HG03439 (cell line): ENCODE data around the gene RAB22A.

ENCODE experiments used
- ATAC-seq: cut with Tn5 transposase; IDR thresholded peaks from one replicate; pipeline ENCODE4 v1.9.1; 2021; ENCODE audit warnings: mild to moderate bottlenecking, moderate library complexity; ENCODE audit not compliant: unreplicated experiment

Gene RAB22A

DNA sequence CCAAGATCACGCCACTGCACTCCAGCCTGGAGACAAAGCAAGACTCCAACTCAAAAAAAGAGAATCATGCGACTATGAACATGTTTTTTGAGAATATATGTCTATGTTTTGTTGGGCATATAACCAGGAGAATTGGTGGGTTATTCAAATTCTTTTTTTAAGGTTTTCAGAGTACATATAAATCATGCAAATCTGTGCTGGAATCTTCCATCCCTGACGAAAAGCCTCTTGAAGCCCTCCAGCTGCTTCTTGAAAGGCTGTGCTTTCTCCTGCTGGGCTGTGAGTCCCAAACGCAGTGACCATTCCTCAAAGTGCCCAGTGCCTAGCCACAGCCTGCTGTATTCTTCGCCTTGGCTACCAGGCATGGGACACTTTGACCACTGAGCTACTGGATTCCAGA is 9.2 kb upstream of the RAB22A start:
- no peak for ATAC-seq

DNA sequence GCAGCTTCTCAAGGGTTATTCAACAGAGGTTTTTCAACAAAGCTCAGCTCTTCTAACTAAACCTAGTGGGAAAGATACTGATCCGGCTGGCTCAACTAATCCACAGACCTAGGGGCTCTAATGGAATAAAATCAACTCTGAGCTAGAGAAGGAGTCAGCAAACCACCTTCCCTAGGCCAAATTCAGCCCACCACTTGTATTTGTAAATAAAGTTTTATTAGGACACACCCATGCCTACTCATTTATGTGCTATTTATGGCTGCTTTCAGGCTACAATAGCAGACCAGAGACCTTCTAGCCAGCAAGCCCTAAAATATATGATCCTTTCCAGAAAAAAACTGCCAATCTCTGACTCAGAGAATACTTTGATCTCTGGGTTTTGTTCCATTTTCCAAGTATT is 6.0 kb upstream of the RAB22A start:
- ATAC-seq, result no peak

DNA sequence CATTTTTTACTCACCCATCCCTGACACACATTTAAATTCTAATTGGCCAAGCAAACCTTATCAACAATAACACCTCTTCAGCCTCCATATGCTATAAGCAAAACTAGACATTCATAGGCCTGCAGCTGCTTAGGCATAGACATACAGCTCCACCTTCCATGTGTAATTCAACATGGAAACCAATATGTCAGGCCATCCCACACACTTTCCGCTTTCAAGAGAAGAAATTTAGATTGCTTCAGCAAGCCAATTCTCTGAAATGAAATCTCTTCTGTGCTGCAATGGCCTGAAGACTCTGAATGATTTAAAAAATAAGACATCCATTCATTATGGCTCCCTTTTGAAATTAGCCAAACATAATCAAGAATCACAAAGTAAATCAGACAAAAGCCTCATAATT is 4.5 kb upstream of the RAB22A start:
- ATAC-seq, result no peak

DNA sequence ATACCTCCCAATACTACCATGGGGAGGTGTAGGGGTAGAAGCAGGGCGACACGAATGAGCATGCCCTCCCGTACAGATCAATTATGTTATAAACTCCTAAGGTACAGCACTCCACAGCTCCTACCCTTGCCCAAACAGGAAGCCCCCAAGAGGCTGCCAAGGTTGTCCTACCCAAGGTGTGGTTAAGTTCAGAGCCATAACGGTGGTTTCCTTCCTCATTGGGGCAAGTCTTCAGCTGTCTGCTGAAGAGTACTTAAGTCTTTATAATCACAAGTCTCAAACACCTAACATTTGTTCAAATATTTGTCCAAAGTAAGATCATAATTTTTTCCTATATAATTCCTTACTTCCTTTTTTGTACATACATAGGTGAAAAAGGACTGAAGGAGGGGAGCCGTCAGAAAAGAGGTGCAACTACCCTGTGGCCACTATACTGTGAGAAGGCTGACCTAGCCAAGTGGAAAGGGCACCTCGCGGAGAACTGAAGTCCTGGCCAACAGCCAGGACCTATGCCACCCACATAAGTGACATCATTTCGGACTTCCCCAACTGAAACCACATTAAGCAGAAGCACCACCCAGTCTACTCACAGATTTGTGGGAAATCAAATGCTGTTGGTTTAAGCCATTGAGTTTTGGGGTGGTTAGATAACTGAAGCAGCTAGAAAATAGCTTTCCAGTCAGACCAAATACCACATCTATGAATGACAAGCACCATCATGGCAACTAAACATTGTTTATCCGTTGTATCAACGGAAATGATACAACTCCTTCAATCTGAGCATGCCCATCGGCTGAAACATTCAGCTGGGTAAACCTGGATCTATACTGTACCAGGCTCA is 2.9 kb upstream of the RAB22A start:
- peak; percentile 31 for ATAC-seq

DNA sequence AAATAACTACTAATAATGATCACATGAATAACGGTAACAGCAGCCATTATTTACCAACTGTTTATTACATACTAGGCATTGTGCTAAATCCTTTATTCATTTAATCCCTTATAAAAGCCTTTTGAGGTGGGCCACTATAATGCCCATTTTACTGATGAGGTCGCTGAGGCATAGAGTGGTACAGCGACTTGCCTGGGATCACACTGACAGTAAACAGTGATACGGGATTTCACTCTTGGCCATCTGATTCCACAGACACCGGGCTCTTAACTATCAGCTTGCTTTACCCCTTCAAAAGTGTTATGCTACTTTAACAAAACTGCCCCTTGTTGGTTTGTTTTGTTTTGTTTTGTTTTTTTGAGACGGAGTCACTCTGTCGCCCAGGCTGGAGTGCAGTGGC is 2.2 kb upstream of the RAB22A start:
- ATAC-seq, result no peak

DNA sequence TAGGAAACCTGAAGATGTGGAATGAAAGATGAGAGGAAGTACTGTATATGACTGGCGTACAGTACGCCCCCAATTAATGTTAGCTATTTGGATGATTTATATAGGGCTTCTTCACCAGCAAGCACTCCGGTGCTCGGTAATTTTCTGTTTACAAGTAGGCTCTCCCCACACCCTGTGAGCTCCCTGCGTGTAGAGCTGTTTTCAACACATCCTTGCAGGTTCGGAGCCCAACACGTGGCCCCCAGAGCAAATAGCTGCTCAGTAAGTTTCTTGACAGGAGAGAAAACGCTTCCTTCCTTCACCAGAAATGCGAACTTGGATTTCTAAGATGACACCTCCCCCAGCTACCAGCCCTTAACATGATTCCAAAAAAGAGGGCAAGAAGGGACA is 1.2 kb upstream of the RAB22A start:
- ATAC-seq, result no peak

DNA sequence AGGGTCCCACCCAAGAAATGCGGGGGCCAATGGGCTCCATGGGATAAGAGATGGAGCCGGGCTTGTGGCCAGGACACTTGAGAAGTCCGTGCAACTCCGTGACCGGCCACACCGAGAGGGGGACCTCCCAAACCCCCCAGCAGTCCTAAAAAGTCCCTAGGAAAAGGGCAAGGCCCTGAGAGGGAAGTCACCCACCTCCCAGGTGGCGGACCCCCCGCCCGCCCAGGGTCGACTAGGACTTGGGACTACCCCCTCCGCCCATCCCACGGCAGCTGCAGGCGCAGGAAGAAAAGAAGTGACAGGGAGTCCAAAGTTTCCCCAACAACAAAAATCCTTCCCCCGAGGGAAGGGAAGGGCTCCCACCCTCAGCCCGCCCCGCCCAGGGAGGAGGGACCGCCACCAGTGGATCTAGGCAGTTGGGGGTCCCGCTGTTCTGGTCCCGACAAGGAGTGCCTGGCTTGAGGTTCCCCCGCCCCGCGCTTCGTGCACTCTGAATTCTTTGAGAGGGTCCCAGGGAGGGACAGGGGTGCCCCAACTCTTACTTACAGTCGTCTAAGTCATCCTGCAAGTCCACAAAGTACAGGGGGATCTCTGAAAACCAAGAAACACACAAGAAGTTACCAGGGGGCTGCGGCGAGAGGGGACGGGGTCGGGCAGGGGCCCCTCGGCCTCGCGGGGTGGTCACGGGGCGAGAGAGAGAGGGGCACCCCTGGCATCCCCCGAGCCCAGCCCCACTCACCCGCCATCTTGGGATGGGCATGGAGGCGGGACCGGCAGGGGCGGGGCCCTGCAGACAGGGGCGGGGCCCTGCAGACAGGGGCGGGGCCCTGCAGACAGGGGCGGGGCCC is 611 bp upstream of the RAB22A start:
- ATAC-seq, result peak; percentile 53

DNA sequence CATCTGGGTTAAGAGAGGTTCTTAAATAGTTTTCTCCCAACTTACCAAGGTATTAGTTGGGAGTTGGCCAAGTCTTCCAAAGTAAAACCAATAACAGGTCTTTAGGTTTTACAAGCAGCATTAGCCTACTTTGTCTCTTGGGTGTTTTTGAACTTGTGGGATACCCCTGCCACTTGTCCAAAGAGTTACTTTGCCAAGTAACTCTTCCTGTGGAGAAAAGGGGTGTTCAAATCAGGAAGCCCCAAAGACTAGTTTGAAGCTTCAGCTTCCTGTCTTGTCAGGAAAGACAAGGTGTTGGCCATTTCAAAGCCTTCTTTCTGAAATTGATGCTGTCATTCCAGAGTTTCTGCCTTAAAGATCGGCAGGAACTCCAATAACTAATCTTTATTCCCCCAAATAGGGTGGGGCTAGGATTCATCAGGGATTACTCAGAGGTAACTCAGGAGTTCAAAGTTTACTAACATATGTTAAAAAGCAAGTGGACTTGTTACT is 822 bp downstream of the RAB22A start:
- no peak for ATAC-seq

DNA sequence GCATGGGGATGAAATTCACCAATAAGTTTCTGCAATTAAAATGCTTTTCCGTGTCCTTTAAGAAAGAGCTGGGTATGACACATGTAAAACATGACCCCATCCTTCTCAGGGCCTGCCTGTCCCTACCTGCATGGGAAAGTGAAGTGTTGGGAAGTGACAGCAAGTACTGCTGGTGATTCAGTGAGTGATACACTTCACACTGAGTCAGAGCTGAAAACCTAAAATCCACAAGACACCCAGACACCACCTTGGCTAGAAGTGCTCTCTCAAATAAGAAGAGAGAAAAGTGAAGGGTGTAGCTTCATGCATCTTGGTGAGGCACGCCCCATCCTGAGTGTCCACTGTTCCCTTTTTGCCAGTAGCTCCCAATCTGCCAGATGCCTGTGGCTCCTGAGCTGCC is 3.3 kb downstream of the RAB22A start:
- ATAC-seq, result no peak

DNA sequence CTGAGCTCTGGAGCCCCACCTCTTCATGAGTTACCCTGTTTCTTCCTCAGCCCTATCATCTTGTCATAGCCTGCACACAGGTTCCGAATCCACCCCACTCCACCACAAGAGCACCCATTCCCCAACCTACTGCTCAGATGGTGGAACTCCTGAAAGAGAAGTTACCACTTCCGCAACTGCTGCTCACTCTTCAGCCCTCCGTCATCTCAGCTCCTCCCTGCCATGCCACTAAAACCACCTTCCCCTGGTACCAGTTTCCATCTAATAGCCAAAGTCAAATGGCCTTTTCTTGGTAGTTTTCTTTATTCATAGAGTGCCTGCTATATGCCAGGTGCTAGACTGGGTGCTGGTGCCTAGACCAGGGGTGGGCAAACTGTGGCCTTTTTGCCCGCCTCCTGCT is 3.9 kb downstream of the RAB22A start:
- no peak for ATAC-seq

DNA sequence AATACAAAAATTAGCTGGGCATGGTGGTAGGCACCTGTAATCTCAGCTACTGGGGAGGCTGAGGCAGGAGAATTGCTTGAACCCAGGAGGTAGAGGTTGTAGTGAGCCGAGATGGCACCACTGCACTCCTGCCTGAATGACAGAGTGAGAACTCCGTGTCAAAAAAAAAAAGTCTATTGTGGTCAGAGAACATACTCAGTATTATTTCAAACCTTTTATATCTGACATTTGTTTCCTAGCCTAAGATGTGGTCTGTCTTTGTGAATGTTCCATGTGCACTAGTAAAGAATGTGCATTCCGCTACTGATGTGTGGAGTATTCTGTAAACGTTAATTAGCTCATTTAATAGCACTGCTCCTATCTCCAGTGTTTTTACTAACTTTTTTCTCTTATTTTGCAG is 11.7 kb downstream of the RAB22A start:
- ATAC-seq, result no peak

DNA sequence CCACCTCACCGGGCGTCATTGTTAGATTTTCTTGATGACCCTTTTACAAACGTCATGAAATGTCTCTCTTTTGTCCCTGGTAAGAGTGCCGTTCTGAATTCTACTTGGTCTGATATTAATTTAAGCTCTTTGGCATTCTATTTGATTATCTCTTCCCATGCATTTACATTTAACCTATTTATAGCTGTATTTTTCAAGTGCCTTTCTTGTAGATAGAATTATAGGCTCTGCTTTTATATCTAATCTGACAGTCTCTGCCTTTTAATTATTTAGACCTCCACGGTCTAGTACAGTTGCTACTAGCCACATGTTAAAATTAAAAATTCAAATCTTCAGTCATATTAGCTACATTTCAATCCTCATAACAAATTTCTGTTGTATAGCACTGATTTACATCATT is 12.6 kb downstream of the RAB22A start:
- ATAC-seq, result no peak

DNA sequence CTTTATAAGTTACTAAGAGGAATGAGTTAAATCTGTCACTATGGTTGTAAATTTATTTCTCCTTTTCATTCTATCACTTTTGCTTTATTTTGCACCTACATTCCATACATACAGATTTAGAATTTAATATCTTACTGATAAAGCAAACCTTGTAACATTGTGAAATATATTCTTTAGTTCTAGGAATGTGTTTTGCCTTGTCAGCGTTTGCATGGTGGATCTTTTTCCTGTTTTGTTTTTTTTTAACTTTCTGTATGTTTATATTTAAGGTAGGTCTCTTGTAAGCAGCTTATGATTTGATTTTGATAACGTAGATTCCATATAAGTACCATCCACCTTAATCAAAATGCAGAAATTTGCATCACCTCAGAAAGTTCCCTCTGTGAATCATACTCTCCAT is 16.4 kb downstream of the RAB22A start:
- no peak for ATAC-seq

DNA sequence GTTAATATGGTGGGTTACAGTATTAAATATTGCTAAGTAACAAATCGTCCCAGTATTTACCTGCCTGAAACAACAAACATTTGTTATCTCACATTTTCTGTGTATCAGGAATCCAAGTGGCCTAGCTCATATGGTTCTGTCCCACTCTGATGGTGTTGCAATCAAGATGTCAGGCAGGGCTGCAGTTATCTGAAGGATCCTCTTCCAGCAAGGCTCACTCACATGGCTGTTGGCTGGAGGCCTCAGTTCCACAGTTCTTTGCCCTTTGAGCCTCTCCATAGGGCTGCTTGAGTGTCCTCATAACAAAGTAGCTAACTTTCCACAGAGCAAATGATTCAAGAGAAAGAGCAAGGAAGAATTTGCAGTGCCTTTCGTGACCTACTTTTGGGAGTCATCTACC is 17.7 kb downstream of the RAB22A start:
- ATAC-seq, result no peak

DNA sequence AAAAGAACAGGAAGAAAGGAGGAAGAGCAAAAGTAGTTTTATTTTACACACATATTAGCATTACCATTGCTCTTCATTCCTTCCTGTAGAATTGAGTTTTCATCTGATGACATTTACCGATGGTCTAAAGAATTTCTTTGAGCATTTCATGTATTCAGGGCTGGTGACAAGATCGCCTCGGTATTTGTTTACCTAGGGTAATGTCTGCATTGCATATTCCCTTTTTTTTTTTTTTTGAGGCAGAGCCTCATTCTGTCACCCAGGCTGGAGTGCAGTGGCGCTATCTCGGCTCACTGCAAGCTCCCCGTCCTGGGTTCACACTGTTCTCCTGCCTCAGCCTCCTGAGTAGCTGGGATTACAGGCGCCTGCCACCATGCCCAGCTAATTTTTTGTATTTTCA is 19.3 kb downstream of the RAB22A start:
- ATAC-seq, result no peak

DNA sequence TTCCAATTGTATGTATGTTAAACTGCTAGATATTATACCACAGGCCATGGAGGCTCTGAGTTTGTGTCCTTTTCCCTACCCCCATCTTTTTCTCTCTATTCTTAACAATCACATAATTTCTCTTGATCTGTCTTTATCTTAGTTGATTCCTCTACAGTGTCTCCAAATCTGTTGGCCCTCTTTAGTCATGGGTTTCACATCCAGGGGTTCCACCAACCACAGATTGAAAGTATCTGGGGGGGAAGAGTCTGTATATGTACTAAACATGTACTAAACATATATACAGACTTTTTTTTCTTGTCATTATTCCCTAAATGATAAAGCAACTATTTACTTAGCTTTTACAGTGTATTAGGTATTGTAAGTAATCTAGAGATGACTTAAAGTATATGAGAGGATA is 20.2 kb downstream of the RAB22A start:
- ATAC-seq, result no peak

DNA sequence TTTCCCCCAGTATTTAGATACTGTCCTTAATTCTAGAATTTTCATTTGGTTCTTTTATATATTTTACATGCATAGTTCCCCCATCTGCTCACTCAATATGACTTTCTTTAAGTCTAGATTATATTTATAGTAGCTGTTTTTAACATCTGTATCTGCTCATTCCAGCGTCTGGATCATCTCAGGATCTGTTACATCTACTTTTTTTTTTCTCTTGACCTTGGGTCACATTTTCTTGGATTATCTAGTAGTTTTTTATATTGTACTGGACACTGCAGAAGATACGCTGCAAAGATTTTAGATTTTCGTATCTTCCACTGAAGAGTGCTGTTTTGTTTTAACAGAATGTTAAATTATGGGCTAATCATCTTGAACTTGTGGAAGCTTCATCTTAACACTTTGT is 20.7 kb downstream of the RAB22A start:
- ATAC-seq, result no peak

DNA sequence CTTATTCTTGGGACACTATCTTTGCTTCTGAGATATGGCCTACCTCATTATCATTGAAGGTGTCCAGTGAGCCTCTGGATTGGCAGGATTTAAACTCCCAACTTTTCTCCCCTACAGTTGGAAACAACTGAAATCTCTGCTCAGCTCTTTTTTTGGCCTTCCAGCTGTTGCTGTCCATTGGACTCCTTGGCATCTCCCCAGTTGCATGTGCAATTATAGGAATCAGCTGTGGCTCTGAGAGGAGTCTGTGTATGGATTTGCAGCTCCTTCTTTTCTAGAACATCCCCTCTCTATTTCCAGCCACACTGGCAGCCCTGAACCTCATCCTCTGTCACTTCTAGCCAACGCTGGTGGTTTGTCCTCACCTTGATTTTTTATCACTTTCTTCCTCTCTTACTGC is 21.2 kb downstream of the RAB22A start:
- ATAC-seq, result no peak

DNA sequence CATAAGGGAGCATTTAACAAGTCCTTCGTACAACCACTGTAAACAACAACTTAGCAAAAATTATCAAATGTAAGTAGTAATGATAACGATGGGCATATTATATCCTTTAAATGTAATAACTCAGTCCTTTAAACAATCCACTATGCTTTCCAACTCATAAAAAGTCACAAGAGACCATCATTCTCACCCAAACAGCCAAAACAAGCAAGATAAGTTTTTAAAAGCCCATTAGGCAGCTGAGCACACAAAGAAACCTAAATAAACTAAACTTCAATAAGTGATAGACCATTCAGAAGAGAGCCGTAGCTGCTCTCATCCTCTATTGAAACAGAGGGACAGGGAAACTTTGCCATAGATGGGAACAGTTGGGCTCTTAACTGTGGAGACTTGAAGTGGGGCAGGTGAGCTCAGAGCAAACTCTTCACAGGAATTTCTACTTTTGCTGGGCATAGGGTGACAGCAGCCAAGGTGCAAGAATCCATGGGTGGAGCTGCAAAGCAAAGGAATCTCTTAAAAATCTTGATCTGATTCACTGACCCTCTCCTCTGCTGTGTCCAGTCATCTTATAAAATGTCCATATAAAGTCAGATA is 22.5 kb downstream of the RAB22A start:
- no peak for ATAC-seq

DNA sequence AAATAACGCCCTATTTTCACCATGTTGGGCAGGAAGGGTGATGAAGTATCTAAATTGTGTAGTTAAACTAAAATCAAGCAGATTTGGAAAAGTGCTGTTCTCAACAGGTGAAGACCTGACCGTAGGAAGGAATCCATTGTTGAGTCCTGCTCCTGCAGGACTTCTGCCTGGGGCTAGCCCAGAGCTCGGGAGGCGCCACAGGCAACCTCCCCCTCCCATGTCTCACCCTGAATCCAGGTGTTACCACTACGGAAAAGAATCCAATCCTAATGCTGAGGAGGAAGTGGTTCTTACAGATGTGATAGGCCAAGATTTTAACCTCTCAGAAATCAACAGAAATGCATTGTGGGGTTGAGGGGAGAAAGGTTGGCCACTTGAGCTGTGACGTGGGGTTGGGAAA is 30.2 kb downstream of the RAB22A start:
- ATAC-seq, result no peak

DNA sequence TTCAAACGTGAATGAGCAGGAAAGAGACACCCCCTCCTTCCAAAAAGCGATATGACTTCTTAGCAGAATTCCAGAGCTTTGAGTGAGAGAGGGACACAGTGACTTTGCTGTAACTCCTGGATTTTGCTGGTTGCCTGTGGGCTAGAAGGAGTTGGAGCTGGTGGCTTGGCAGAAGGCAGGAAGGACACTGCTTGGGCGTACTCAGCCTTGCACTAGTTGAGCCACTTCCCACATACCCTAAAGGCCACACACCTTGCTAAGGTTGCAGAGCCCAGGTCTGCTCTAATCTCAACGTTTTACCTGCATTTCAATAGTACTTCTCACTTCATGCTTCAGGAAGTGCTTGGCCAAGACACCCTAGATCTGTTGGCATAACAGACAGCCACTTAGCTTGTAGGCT is 30.6 kb downstream of the RAB22A start:
- no peak for ATAC-seq

DNA sequence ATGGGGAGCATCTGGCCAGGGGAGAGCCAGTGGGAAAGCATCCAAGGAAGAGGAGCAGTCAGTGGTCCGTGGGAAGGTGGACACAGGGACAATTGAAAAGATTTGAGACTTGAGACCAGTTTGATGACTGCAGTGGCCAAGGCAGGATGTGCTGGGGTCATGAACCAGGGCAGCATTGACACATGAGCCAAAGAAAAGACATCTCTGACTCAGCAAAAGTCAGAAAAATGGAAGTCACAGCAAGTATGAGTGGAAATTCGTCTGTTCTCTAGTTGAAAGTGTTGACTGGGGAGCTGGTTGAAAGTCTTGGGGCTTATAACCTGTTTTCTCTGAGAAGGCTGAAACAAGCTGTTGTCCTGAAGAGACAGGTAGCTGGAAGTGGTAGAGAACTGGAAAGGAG is 31.3 kb downstream of the RAB22A start:
- no peak for ATAC-seq
